ENCODE measurements around the gene ADAMTS17. TPM values are rescaled to one million over a fixed set of nuclear protein-coding genes. Genes with fewer than 3 reads are reported as not detected.

ADAMTS17 gene
- total RNA-seq, 1 donor from 2014 or later, result 4.8 TPM

DNA sequence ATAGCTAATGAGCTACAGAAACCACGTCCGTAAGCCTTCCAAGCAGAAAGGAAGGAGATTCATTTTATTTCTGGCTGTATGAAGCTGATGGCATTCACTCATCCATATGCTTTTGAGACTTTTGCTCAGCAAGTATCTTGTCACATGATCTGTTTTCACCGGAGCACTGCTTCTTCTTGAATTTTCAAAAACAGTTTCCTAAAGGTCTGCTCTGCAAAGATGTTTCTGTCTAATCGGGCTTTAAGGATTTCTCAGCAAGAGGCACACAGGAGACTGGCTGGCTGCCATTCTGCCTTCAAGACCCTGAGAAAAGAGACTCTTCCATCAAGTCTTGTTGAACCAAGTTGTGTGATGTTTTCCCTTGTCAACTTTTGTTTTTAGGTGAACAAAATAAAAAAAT is 319.0 kb downstream of the ADAMTS17 start:
- H3K27ac Mint-ChIP-seq (ENCODE audit: unreplicated experiment), result no peak overlapping the region
- H3K27me3 Mint-ChIP-seq (ENCODE audit: unreplicated experiment), result peaks cover 9% of the 10 kb centered on the region
- peaks cover 7% of the 10 kb centered on the region for H3K36me3 Mint-ChIP-seq (ENCODE audit: low read depth, unreplicated experiment)
- TF ChIP-seq, protein P1, sequence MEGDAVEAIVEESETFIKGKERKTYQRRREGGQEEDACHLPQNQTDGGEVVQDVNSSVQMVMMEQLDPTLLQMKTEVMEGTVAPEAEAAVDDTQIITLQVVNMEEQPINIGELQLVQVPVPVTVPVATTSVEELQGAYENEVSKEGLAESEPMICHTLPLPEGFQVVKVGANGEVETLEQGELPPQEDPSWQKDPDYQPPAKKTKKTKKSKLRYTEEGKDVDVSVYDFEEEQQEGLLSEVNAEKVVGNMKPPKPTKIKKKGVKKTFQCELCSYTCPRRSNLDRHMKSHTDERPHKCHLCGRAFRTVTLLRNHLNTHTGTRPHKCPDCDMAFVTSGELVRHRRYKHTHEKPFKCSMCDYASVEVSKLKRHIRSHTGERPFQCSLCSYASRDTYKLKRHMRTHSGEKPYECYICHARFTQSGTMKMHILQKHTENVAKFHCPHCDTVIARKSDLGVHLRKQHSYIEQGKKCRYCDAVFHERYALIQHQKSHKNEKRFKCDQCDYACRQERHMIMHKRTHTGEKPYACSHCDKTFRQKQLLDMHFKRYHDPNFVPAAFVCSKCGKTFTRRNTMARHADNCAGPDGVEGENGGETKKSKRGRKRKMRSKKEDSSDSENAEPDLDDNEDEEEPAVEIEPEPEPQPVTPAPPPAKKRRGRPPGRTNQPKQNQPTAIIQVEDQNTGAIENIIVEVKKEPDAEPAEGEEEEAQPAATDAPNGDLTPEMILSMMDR (IDR thresholded peaks at IDR 0.05; ENCODE audit: unreplicated experiment), result no peak
- peaks cover 6% of the 10 kb centered on the region for H3K9me3 Mint-ChIP-seq (ENCODE audit: unreplicated experiment)
- no peak for DNase-seq (ENCODE audit: low spot score)
- peaks cover 5% of the 10 kb centered on the region for H3K4me1 Mint-ChIP-seq (ENCODE audit: unreplicated experiment)
- H3K4me3 Mint-ChIP-seq (ENCODE audit: unreplicated experiment), result no peak overlapping the region

DNA sequence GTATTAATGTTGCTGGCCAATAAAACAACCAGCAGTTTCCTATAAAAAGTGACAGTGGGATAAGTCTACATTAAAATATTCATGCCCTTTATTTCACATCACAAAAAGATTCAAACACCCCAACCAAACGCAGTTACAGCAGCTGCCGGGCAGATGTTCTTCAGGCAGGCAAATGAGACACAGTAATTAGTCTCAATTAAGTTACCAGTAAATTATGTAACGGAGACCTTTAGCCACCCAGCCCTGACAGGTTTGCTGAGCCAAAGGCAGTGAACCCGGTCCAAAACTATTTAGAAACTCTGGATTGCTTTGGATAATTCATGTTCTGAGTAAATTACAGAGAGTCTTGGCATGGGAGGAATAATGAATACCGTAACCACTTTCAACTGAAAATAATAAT is 319.4 kb downstream of the ADAMTS17 start:
- Mint-ChIP-seq H3K36me3 (ENCODE audit: low read depth, unreplicated experiment) (peaks cover 9% of the 10 kb centered on the region), H3K4me1 (ENCODE audit: unreplicated experiment) (peaks cover 5% of the 10 kb centered on the region), H3K4me3 (ENCODE audit: unreplicated experiment) (no peak overlapping the region), H3K27me3 (ENCODE audit: unreplicated experiment) (peaks cover 9% of the 10 kb centered on the region), H3K27ac (ENCODE audit: unreplicated experiment) (no peak overlapping the region), H3K9me3 (ENCODE audit: unreplicated experiment) (peaks cover 1% of the 10 kb centered on the region)
- DNase-seq (ENCODE audit: low spot score), result no peak
- TF ChIP-seq, protein P1 (IDR thresholded peaks at IDR 0.05; ENCODE audit: unreplicated experiment), result no peak

DNA sequence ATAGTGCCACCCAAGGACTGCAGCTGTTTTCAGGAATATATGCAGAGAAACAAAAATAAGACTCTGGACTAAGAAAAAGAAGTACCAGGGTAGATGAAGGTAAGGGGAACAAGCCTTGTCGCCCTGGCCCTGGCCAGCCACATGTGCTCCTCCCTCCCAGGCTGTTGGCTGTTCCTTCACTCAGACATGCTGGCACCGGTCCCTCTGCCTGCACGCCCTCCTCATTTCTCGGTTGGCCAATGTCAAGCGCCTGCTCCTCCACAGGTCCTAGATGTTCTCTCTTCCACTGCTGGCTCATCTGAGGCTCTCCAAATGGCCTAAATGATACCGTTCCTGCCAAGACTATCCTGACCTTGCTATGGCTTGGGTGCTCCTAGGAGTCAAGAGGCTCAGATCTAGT is 320.1 kb downstream of the ADAMTS17 start:
- peaks cover 5% of the 10 kb centered on the region for H3K4me1 Mint-ChIP-seq (ENCODE audit: unreplicated experiment)
- H3K36me3 Mint-ChIP-seq (ENCODE audit: low read depth, unreplicated experiment), result peaks cover 8% of the 10 kb centered on the region
- H3K9me3 Mint-ChIP-seq (ENCODE audit: unreplicated experiment), result no peaks in the 10 kb centered on the region
- no peak overlapping the region for H3K27ac Mint-ChIP-seq (ENCODE audit: unreplicated experiment)
- H3K27me3 Mint-ChIP-seq (ENCODE audit: unreplicated experiment), result peaks cover 9% of the 10 kb centered on the region
- TF ChIP-seq, protein P1 (IDR thresholded peaks at IDR 0.05; ENCODE audit: unreplicated experiment), result no peak
- DNase-seq (ENCODE audit: low spot score), result no peak
- H3K4me3 Mint-ChIP-seq (ENCODE audit: unreplicated experiment), result no peak overlapping the region

DNA sequence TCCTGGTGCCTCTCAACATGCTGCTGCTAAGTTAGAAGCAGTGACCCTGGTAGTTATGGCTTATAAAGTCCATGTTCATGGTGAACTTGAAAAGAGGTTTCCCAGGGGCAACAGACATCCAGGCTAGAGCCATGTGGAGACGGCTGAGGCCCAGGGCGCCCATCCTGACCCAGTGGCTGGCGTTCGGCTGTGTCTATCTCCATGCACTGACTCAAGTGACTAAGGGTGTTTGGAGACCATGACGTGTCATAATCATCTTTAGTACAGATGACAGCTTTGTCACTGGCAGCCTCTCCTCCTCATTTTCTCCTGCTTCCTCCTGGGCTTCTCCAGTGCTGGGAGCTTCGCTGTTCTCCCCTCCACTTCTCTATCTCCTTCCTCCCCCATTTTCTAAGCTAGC is 321.2 kb downstream of the ADAMTS17 start:
- TF ChIP-seq, protein P1 (IDR thresholded peaks at IDR 0.05; ENCODE audit: unreplicated experiment), result no peak
- H3K9me3 Mint-ChIP-seq (ENCODE audit: unreplicated experiment), result no peaks in the 10 kb centered on the region
- H3K27ac Mint-ChIP-seq (ENCODE audit: unreplicated experiment), result no peak overlapping the region
- peaks cover 8% of the 10 kb centered on the region for H3K36me3 Mint-ChIP-seq (ENCODE audit: low read depth, unreplicated experiment)
- H3K27me3 Mint-ChIP-seq (ENCODE audit: unreplicated experiment), result peaks cover 9% of the 10 kb centered on the region
- DNase-seq (ENCODE audit: low spot score), result no peak
- peaks cover 5% of the 10 kb centered on the region for H3K4me1 Mint-ChIP-seq (ENCODE audit: unreplicated experiment)
- no peak overlapping the region for H3K4me3 Mint-ChIP-seq (ENCODE audit: unreplicated experiment)

DNA sequence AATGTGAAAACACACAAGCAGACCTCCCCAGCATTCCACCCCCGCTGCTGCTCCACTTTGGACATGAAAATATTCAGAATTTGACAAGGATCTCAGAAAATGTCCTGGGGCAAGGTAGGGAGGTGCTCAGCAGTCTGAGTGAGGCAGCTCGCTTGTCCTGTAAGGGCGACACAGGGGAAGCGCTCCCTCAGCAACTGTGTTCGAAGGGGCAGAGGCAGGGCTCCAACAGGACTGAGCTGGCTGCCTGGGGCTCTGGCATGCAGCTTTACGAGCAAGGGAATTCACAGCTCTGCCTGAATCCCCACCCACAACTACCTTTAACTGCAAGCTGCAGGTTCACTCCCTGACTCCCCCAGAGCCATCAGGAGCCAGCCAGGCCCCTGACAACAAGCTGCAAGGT is 321.6 kb downstream of the ADAMTS17 start:
- DNase-seq (ENCODE audit: low spot score), result no peak
- Mint-ChIP-seq H3K36me3 (ENCODE audit: low read depth, unreplicated experiment) (peaks cover 8% of the 10 kb centered on the region), H3K4me1 (ENCODE audit: unreplicated experiment) (peaks cover 5% of the 10 kb centered on the region), H3K4me3 (ENCODE audit: unreplicated experiment) (no peak overlapping the region), H3K9me3 (ENCODE audit: unreplicated experiment) (no peaks in the 10 kb centered on the region), H3K27ac (ENCODE audit: unreplicated experiment) (no peak overlapping the region), H3K27me3 (ENCODE audit: unreplicated experiment) (peaks cover 9% of the 10 kb centered on the region)
- TF ChIP-seq, protein P1 (IDR thresholded peaks at IDR 0.05; ENCODE audit: unreplicated experiment), result no peak
